GM21723 (cell line): ENCODE measurements around the gene PLPPR3.

ENCODE experiments used
- ATAC-seq: cut with Tn5 transposase; IDR thresholded peaks from one replicate; pipeline ENCODE4 v1.9.1; 2021; ENCODE audit warnings: mild to moderate bottlenecking, moderate library complexity; ENCODE audit not compliant: unreplicated experiment

Gene PLPPR3

GRCh38 chr19:797528-798414 is 24.0 kb downstream of the PLPPR3 start:
- ATAC-seq, result peak; percentile 32

GRCh38 chr19:796692-797527 is 24.8 kb downstream of the PLPPR3 start, which contains the start of gene PTBP1:
TSS of gene PTBP1 (plus strand) at chr19:797452. CDS start at chr19:797498, 46 bp downstream.
- peak; percentile 76 for ATAC-seq

GRCh38 chr19:795691-796581 is 25.8 kb downstream of the PLPPR3 start:
- no peak for ATAC-seq

- no peak for ATAC-seq
Observed at GRCh38 chr19:795073-795611, 26.6 kb downstream of the PLPPR3 start.

GRCh38 chr19:793806-794205 is 27.9 kb downstream of the PLPPR3 start:
- no peak for ATAC-seq

GRCh38 chr19:792306-792885 is 29.4 kb downstream of the PLPPR3 start:
- ATAC-seq, result no peak

GRCh38 chr19:791567-792305 is 30.0 kb downstream of the PLPPR3 start:
- no peak for ATAC-seq

GRCh38 chr19:791007-791566 is 30.7 kb downstream of the PLPPR3 start:
- ATAC-seq, result no peak

- ATAC-seq, result no peak
Observed at GRCh38 chr19:789701-790060, 32.1 kb downstream of the PLPPR3 start.

GRCh38 chr19:788983-789700 is 32.6 kb downstream of the PLPPR3 start:
- no peak for ATAC-seq

- no peak for ATAC-seq
Observed at GRCh38 chr19:788686-788982, 33.1 kb downstream of the PLPPR3 start.

GRCh38 chr19:787536-787935 is 34.2 kb downstream of the PLPPR3 start:
- ATAC-seq, result no peak

GRCh38 chr19:784541-784940 is 37.2 kb downstream of the PLPPR3 start:
- ATAC-seq, result no peak

GRCh38 chr19:782878-783668 is 38.7 kb downstream of the PLPPR3 start:
- ATAC-seq, result no peak

GRCh38 chr19:782185-782877 is 39.4 kb downstream of the PLPPR3 start:
- no peak for ATAC-seq

GRCh38 chr19:781800-782184 is 40.0 kb downstream of the PLPPR3 start:
- ATAC-seq, result no peak

GRCh38 chr19:780935-781334 is 40.8 kb downstream of the PLPPR3 start:
- ATAC-seq, result no peak
